ENCODE data around the gene TBC1D14.

The TBC1D14 gene

DNA sequence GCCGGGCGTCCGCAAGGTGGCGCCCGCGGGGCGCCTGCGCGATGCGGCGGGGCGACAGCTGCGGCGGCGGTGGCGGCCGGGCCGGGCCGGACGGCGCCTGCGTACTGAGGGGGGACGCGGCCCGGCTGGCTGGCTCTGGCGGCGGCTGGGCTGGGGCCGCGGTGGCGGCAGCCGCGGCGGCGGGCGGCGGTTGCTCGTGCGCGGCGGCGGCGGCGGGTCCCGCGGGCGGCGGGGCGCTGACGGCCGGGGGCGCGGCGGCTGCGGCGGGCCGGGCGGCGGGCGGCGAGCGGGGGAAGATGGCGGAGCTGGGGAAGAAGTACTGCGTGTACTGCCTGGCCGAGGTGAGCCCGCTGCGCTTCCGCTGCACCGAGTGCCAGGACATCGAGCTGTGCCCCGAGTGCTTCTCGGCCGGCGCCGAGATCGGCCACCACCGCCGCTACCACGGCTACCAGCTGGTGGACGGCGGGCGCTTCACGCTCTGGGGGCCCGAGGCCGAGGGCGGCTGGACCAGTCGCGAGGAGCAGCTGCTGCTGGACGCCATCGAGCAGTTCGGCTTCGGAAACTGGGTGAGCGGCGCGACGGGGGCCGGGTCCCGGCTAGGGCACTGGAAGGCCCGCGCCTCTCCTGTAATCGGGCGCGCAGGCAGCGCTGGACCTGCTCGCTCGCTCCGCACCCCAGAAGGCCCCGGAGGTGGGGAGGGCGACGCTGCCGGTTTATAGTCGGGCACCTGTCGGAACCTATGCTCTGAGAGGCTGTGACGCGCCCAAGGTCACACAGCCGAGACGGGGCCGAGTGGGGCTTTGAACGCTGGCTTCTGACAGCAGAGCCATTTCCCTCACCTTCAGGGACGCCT, 133.9 kb downstream of the TBC1D14 start, which contains the start of gene TADA2B:
TADA2B (plus strand) TSS at position 89 of the 853 bp plus-strand sequence; CDS start at position 297, 208 bp downstream.
- no peak within 1 kb of the TSS for H3K27ac ChIP-seq (ENCODE audit: low read length)
- peak within 1 kb of the TSS; percentile 88 for H3K4me3 ChIP-seq (ENCODE audit: low read length)
- no peaks in the 10 kb centered on the region for H3K9me3 ChIP-seq (ENCODE audit: control insufficient read depth, insufficient read depth, low read length)
- no peak for DNase-seq (ENCODE audit: low read depth, low spot score)
- no peaks in the 10 kb centered on the region for H3K36me3 ChIP-seq (ENCODE audit: control insufficient read depth, insufficient read depth, low read length)
- H3K27me3 ChIP-seq (ENCODE audit: control insufficient read depth, insufficient read depth, low read length): peaks cover 14% of the 10 kb centered on the region
- WGBS (ENCODE audit: insufficient coverage, insufficient read length): no CpG with 5 or more reads among the region's 119 CpGs
- H3K4me1 ChIP-seq (ENCODE audit: control insufficient read depth, insufficient read depth, low read length): no peaks in the 10 kb centered on the region

DNA sequence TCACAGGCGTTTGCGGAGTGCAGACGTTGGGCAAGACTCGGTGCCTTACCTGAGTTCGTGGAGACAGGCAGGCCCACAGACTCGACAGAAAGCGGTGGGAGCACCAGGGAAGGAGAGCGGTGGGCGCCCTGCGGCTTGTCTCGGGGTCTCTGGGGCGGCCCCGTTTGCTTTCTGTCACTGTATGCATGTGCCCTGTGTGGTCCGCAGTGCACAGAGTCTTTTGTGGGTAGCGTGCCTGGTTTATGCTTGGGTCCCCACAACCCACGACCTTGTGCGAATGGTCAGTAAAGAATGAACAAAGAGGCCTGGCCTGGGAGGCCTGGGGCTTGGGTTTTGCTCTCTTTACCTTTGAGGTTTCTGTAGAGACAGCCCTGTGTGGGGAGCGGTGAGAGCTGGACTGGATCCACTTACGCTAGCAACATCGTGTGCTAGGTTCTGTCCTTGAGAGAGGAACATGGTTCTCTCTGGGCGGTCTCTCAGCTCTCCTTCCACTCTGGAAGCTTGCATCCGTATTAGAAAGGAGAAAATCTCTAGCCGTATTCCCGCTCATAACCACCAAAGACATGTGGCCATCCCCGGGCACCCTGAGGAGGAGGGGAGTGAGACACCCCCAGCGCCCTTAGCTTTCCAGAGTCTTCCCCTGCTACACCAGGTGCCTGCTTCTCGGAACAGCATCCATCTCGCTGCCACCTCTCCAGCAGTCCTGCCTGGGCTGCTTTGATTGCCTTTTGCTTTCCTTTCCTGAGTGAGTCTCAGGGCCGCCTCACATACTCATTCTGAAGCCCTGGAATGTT, 134.7 kb downstream of the TBC1D14 start:
- Histone ChIP-seq H3K27ac (ENCODE audit: low read length) (no peak overlapping the region), H3K9me3 (ENCODE audit: control insufficient read depth, insufficient read depth, low read length) (no peaks in the 10 kb centered on the region), H3K4me3 (ENCODE audit: low read length) (peak overlapping the region; percentile 88; the same call in 1 of the 2 replicates), H3K27me3 (ENCODE audit: control insufficient read depth, insufficient read depth, low read length) (peaks cover 14% of the 10 kb centered on the region), H3K4me1 (ENCODE audit: control insufficient read depth, insufficient read depth, low read length) (no peaks in the 10 kb centered on the region), H3K36me3 (ENCODE audit: control insufficient read depth, insufficient read depth, low read length) (no peaks in the 10 kb centered on the region)
- no CpG with 5 or more reads among the region's 29 CpGs for WGBS (ENCODE audit: insufficient coverage, insufficient read length)
- DNase-seq (ENCODE audit: low read depth, low spot score): no peak

DNA sequence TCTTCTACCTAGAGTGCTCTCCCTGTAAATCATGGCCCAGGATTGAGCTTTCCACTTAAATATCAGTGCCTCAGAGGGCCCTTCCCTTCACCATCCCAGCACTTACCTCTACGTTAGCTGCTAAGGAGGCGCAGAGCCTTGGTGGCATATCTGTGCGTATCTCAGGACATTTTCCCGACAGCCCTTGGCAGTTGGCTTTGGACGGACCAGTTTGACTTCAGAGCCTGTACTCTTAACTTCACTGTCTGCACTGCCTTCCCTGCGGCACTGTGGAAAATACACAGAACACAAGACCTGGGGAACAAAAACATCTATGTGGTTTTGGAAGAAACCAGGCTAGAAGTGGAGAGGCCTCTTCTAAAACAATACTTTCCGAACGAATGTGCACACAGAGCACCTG, 135.9 kb downstream of the TBC1D14 start:
- H3K4me1 ChIP-seq (ENCODE audit: control insufficient read depth, insufficient read depth, low read length): no peaks in the 10 kb centered on the region

GRCh38 chr4:7045961-7046921, 136.6 kb downstream of the TBC1D14 start:
- H3K9me3 ChIP-seq (ENCODE audit: control insufficient read depth, insufficient read depth, low read length): no peaks in the 10 kb centered on the region
- WGBS (ENCODE audit: insufficient coverage, insufficient read length): no CpG with 5 or more reads among the region's 23 CpGs
- no peak overlapping the region for H3K27ac ChIP-seq (ENCODE audit: low read length)
- DNase-seq (ENCODE audit: low read depth, low spot score): no peak
- no peak overlapping the region for H3K4me3 ChIP-seq (ENCODE audit: low read length)
- no peaks in the 10 kb centered on the region for H3K4me1 ChIP-seq (ENCODE audit: control insufficient read depth, insufficient read depth, low read length)
- peaks cover 10% of the 10 kb centered on the region for H3K27me3 ChIP-seq (ENCODE audit: control insufficient read depth, insufficient read depth, low read length)
- no peaks in the 10 kb centered on the region for H3K36me3 ChIP-seq (ENCODE audit: control insufficient read depth, insufficient read depth, low read length)

More for the DNA sequence above, 135.9 kb downstream of the TBC1D14 start:
- H3K9me3 ChIP-seq (ENCODE audit: control insufficient read depth, insufficient read depth, low read length): no peaks in the 10 kb centered on the region
- no peak for DNase-seq (ENCODE audit: low read depth, low spot score)
- peaks cover 14% of the 10 kb centered on the region for H3K27me3 ChIP-seq (ENCODE audit: control insufficient read depth, insufficient read depth, low read length)
- no CpG with 5 or more reads among the region's 8 CpGs for WGBS (ENCODE audit: insufficient coverage, insufficient read length)
- H3K4me3 ChIP-seq (ENCODE audit: low read length): no peak overlapping the region
- no peaks in the 10 kb centered on the region for H3K36me3 ChIP-seq (ENCODE audit: control insufficient read depth, insufficient read depth, low read length)
- no peak overlapping the region for H3K27ac ChIP-seq (ENCODE audit: low read length)

DNA sequence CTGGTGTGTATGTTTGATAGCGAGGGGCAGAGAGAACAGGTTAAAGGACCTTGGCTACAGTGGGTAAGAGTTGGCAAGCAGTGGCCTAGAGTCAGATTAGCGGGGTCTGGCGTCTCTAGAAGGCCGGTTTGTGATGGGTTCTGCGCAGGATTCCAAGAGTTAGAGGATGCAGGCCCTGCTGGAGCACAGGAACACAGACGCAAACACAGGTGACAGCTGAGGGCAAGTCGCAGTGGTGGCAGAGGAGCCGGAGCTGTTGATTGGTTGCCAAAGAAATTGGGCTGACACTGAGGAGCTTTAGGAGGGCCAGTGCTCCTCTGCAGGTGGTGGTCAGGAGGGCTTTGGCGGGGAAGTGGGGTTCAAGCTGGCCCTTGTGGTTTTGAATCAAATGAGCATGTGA, 137.3 kb downstream of the TBC1D14 start:
- Histone ChIP-seq H3K9me3 (ENCODE audit: control insufficient read depth, insufficient read depth, low read length) (no peaks in the 10 kb centered on the region), H3K4me3 (ENCODE audit: low read length) (no peak overlapping the region), H3K36me3 (ENCODE audit: control insufficient read depth, insufficient read depth, low read length) (no peaks in the 10 kb centered on the region), H3K27ac (ENCODE audit: low read length) (no peak overlapping the region), H3K4me1 (ENCODE audit: control insufficient read depth, insufficient read depth, low read length) (no peaks in the 10 kb centered on the region), H3K27me3 (ENCODE audit: control insufficient read depth, insufficient read depth, low read length) (peaks cover 3% of the 10 kb centered on the region; the same call in 1 of the 2 replicates)
- WGBS (ENCODE audit: insufficient coverage, insufficient read length): no CpG with 5 or more reads among the region's 9 CpGs
- DNase-seq (ENCODE audit: low read depth, low spot score): no peak

DNA sequence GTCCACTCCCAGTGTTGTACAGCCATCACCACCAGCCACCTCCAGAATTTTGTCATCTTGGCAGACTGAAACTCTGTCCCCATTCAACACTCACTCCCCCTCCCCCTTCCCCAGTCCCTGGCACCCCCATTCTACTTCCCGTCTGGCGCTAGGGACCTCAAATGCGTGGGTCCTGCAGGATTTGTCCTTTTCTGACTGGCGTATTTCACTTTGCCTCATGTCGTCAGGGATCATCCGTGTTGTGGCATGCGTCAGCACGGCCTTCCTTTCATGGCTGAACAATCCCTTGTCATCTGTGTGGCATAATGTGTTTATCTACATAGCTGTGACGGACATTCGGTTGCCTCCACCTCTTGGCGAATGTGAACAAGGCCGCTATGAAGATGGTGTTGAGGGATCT, 139.0 kb downstream of the TBC1D14 start:
- Histone ChIP-seq H3K4me1 (ENCODE audit: control insufficient read depth, insufficient read depth, low read length) (no peaks in the 10 kb centered on the region; the same call in 1 of the 2 replicates), H3K27ac (ENCODE audit: low read length) (no peak overlapping the region), H3K9me3 (ENCODE audit: control insufficient read depth, insufficient read depth, low read length) (no peaks in the 10 kb centered on the region), H3K36me3 (ENCODE audit: control insufficient read depth, insufficient read depth, low read length) (no peaks in the 10 kb centered on the region), H3K4me3 (ENCODE audit: low read length) (no peak overlapping the region), H3K27me3 (ENCODE audit: control insufficient read depth, insufficient read depth, low read length) (no peaks in the 10 kb centered on the region)
- WGBS (ENCODE audit: insufficient coverage, insufficient read length): no CpG with 5 or more reads among the region's 12 CpGs
- DNase-seq (ENCODE audit: low read depth, low spot score): no peak

DNA sequence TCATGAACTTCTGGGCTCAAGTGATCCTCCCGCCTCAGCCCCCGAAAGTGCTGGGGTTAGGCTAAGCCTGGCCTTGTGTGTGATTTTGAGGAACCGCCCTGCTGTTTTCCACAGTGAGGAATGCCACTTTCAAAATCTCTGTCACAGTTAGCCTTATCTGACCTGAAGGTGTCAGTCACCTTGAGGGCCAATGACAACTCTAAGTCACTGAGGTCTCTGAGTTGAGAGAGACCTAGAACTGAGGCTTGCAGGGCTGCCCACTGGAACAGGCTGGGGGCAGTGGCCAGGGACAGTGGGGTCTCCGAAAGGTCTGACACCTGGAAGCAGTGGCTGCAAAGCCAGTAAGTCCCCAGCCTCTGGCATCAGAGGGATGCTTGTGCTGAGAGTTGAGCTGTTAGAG, 139.7 kb downstream of the TBC1D14 start:
- Histone ChIP-seq H3K9me3 (ENCODE audit: control insufficient read depth, insufficient read depth, low read length) (no peaks in the 10 kb centered on the region), H3K27ac (ENCODE audit: low read length) (no peak overlapping the region), H3K36me3 (ENCODE audit: control insufficient read depth, insufficient read depth, low read length) (no peaks in the 10 kb centered on the region), H3K4me1 (ENCODE audit: control insufficient read depth, insufficient read depth, low read length) (no peaks in the 10 kb centered on the region; the same call in 1 of the 2 replicates), H3K27me3 (ENCODE audit: control insufficient read depth, insufficient read depth, low read length) (no peaks in the 10 kb centered on the region), H3K4me3 (ENCODE audit: low read length) (no peak overlapping the region)
- WGBS (ENCODE audit: insufficient coverage, insufficient read length): no CpG with 5 or more reads among the region's 4 CpGs
- DNase-seq (ENCODE audit: low read depth, low spot score): no peak

DNA sequence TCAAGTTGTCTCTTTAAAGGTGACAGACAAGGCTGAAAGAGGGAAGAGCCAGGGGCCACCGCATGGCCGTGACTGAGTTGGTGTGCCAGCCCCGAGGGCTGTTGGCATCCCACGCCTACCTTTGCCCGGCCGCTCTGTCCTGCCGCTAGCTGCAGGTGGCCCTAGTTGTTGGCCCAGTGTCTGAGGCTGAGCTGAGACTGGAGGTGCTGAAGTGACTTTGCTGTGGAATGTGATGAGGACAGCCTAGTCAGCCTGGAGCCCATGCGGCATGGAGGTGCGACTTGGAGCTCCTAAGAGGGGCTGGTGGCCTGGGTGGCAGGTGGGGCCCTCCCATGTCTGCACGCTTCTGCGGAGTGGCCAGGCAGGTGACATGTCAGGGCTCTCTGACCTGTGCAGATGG, 140.1 kb downstream of the TBC1D14 start:
- H3K4me3 ChIP-seq (ENCODE audit: low read length): no peak overlapping the region
- no peaks in the 10 kb centered on the region for H3K36me3 ChIP-seq (ENCODE audit: control insufficient read depth, insufficient read depth, low read length)
- no peak overlapping the region for H3K27ac ChIP-seq (ENCODE audit: low read length)
- no peaks in the 10 kb centered on the region; the same call in 1 of the 2 replicates for H3K4me1 ChIP-seq (ENCODE audit: control insufficient read depth, insufficient read depth, low read length)
- no peak for DNase-seq (ENCODE audit: low read depth, low spot score)
- no peaks in the 10 kb centered on the region for H3K9me3 ChIP-seq (ENCODE audit: control insufficient read depth, insufficient read depth, low read length)
- WGBS (ENCODE audit: insufficient coverage, insufficient read length): no CpG with 5 or more reads among the region's 11 CpGs
- H3K27me3 ChIP-seq (ENCODE audit: control insufficient read depth, insufficient read depth, low read length): no peaks in the 10 kb centered on the region

GRCh38 chr4:7050481-7051143, 141.0 kb downstream of the TBC1D14 start:
- no peaks in the 10 kb centered on the region for H3K27me3 ChIP-seq (ENCODE audit: control insufficient read depth, insufficient read depth, low read length)
- H3K27ac ChIP-seq (ENCODE audit: low read length): no peak overlapping the region
- H3K9me3 ChIP-seq (ENCODE audit: control insufficient read depth, insufficient read depth, low read length): no peaks in the 10 kb centered on the region
- no peaks in the 10 kb centered on the region; the same call in 1 of the 2 replicates for H3K4me1 ChIP-seq (ENCODE audit: control insufficient read depth, insufficient read depth, low read length)
- WGBS (ENCODE audit: insufficient coverage, insufficient read length): no CpG with 5 or more reads among the region's 36 CpGs
- H3K36me3 ChIP-seq (ENCODE audit: control insufficient read depth, insufficient read depth, low read length): no peaks in the 10 kb centered on the region
- no peak overlapping the region for H3K4me3 ChIP-seq (ENCODE audit: low read length)
- DNase-seq (ENCODE audit: low read depth, low spot score): no peak
